ENCODE data around the gene BFSP2. TPM values are rescaled to one million over a fixed set of nuclear protein-coding genes. Genes with fewer than 3 reads are reported as not detected.
A peak's percentile ranks its signal among the peaks of the same experiment; 100 is the strongest.
"Not testable (repeated sequence)": the region's sequence is repeated elsewhere in the genome, so short reads cannot be mapped to it uniquely, and the experiment has no call there.

Gene BFSP2
- total and polyA plus RNA-seq, 2 donors (not counting 3 experiments of a cell fraction or from before 2014, with no cell fraction given): not detected

DNA sequence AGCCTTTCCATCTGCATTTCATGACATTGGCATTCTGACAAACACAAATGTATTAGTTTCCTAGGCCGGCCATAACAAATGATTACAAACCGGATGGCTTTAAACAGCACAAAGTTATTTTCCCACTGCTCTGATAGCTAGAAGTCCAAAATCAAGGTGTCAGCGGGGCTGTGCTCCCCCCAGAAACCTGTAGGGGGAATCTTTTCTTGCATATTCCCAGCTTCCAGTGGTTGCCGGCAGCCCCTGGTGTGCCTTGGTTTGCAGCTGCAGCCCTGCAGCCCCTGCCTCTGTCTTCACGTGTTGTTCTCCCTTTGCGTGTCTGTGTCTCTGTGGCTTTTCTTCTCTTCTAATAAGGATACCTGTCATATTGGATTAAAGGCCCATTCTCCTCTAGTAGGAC, 94.6 kb downstream of the BFSP2 start:
- Histone ChIP-seq H3K27me3 (ENCODE audit: control insufficient read depth in 2 of 2, insufficient read depth in 2 of 2, low read length in 2 of 2) (no peaks in the 10 kb centered on the region), H3K4me1 (ENCODE audit: control insufficient read depth, extremely low read depth, insufficient read depth, low read length) (peaks cover 6% of the 10 kb centered on the region), H3K79me2 (ENCODE audit: control insufficient read depth, insufficient read depth, low read length) (no peaks in the 10 kb centered on the region), H3K36me3 (ENCODE audit: control insufficient read depth in 2 of 2, extremely low read depth in 1 of 2, insufficient read depth in 2 of 2, low read length in 2 of 2) (no peaks in the 10 kb centered on the region), H3K4me3 (replicated peaks in 1 of 3; ENCODE audit: insufficient read depth in 1 of 3, low read depth in 1 of 3, low read length in 3 of 3) (no peak overlapping the region), H3K9me1 (replicated peaks; ENCODE audit: control insufficient read depth, extremely low read depth, insufficient read depth, low read length) (no peaks in the 10 kb centered on the region), H4K20me1 (replicated peaks; ENCODE audit: control insufficient read depth, extremely low read depth, insufficient read depth, low read length) (no peaks in the 10 kb centered on the region), H2AFZ (ENCODE audit: low read depth, low read length) (no peak overlapping the region), H3K9ac (replicated peaks; ENCODE audit: extremely low read depth, insufficient read depth, low read length) (no peak overlapping the region), H3K9me3 (replicated peaks; ENCODE audit: control insufficient read depth, insufficient read depth, low read length) (no peaks in the 10 kb centered on the region), H3K4me2 (ENCODE audit: insufficient read depth, low read length) (no peak overlapping the region), H3K27ac (ENCODE audit: insufficient read depth, low read depth, low read length) (no peak overlapping the region)
- dilution Hi-C loops (cut with MboI; ENCODE audit: extremely low pct_ligation_motif_present, low sequenced_read_pairs): no loop called here
- POLR2A ChIA-PET: interaction anchor here (0.7 to 1.5 kb wide), 2 partner anchors 79 to 84 kb away, joined by 3 to 4 read pairs; partner anchors contain the start of gene CDV3
- CTCF ChIA-PET: interaction anchor here (0.7 to 3.5 kb wide), 17 partner anchors 9 to 139 kb away, joined by 3 to 45 read pairs (median 4); partner anchors contain the start of gene CDV3
- no peak for TF ChIP-seq MYC (IDR thresholded peaks at IDR 0.05; ENCODE audit: low read depth, low read length)
- TF ChIP-seq, protein P1, sequence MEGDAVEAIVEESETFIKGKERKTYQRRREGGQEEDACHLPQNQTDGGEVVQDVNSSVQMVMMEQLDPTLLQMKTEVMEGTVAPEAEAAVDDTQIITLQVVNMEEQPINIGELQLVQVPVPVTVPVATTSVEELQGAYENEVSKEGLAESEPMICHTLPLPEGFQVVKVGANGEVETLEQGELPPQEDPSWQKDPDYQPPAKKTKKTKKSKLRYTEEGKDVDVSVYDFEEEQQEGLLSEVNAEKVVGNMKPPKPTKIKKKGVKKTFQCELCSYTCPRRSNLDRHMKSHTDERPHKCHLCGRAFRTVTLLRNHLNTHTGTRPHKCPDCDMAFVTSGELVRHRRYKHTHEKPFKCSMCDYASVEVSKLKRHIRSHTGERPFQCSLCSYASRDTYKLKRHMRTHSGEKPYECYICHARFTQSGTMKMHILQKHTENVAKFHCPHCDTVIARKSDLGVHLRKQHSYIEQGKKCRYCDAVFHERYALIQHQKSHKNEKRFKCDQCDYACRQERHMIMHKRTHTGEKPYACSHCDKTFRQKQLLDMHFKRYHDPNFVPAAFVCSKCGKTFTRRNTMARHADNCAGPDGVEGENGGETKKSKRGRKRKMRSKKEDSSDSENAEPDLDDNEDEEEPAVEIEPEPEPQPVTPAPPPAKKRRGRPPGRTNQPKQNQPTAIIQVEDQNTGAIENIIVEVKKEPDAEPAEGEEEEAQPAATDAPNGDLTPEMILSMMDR (IDR thresholded peaks at IDR 0.05; ENCODE audit: extremely low read depth in 1 of 2, insufficient read depth in 1 of 2, low read depth in 1 of 2, low read length in 2 of 2): peak; percentile 44 to 46
- FAIRE-seq: peak; percentile 15
- no TSS peak for BruUV-seq (replicated peaks)
- DNase-seq (ENCODE audit: low read depth, low spot score): no peak
- intact Hi-C loops (cut with micrococcal nuclease): loop anchor here (1.0 kb wide), 1 partner anchor 84 kb away; no protein-coding TSS in a partner anchor

DNA sequence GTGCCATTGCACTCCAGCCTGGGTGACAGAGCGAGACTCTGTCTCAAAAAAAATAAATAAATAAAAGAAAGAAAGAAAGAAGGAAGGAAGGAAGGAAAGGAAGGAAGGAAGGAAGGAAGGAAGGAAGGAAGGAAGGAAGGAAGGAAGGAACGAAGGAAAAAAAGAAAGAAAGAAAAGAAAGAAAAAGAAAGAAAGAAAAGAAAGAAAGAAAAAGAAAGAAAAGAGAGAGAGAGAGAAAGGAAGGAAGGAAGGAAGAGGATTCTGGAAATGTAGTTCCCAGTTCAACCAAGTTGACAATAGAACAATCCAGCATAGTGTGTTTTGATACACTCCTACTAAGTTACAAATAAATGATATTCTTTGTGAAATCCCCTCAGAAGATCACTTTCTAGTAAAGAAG, 102.7 kb downstream of the BFSP2 start:
- BruUV-seq (replicated peaks); DNase-seq (ENCODE audit: low read depth, low spot score); H3K9me1 ChIP-seq (replicated peaks; ENCODE audit: control insufficient read depth, extremely low read depth, insufficient read depth, low read length); H3K4me2 ChIP-seq (ENCODE audit: insufficient read depth, low read length); H3K27ac ChIP-seq (ENCODE audit: insufficient read depth, low read depth, low read length); POLR2A ChIA-PET; H3K9ac ChIP-seq (replicated peaks; ENCODE audit: extremely low read depth, insufficient read depth, low read length); H3K9me3 ChIP-seq (replicated peaks; ENCODE audit: control insufficient read depth, insufficient read depth, low read length); H4K20me1 ChIP-seq (replicated peaks; ENCODE audit: control insufficient read depth, extremely low read depth, insufficient read depth, low read length); dilution Hi-C loops (cut with MboI; ENCODE audit: extremely low pct_ligation_motif_present, low sequenced_read_pairs); H3K79me2 ChIP-seq (ENCODE audit: control insufficient read depth, insufficient read depth, low read length); FAIRE-seq; H2AFZ ChIP-seq (ENCODE audit: low read depth, low read length); H3K36me3 ChIP-seq (ENCODE audit: control insufficient read depth in 2 of 2, extremely low read depth in 1 of 2, insufficient read depth in 2 of 2, low read length in 2 of 2); H3K27me3 ChIP-seq (ENCODE audit: control insufficient read depth in 2 of 2, insufficient read depth in 2 of 2, low read length in 2 of 2); CTCF ChIA-PET; H3K4me3 ChIP-seq (replicated peaks in 1 of 3; ENCODE audit: insufficient read depth in 1 of 3, low read depth in 1 of 3, low read length in 3 of 3); intact Hi-C loops (cut with micrococcal nuclease): not testable (repeated sequence)
- H3K4me1 ChIP-seq (ENCODE audit: control insufficient read depth, extremely low read depth, insufficient read depth, low read length): peaks cover 43% of the 10 kb centered on the region
